KOPT-K1 (cell line): Measurements from ENCODE around the gene KCNK5.

Experiments
- H3K27ac ChIP-seq: fragments of 200-600 bp; sonication (generic); 2 replicates; pipeline ENCODE4 v1.5.1; 2016; ENCODE audit warnings: antibody characterized with exemption, mild to moderate bottlenecking, low read depth, low read length; ENCODE audit not compliant: poor library complexity, severe bottlenecking
- H3K36me3 ChIP-seq: fragments of 200-600 bp; sonication (generic); 2 replicates; pipeline ENCODE4 v1.5.1; 2017; ENCODE audit warnings: antibody characterized with exemption, mild to moderate bottlenecking, low read length, moderate library complexity; ENCODE audit not compliant: insufficient read depth
- H3K9me3 ChIP-seq: fragments of 200-600 bp; sonication (generic); 2 replicates; pipeline ENCODE4 v1.5.1; 2017; ENCODE audit warnings: antibody characterized with exemption, low read length, mild to moderate bottlenecking; ENCODE audit not compliant: insufficient read depth, poor library complexity, severe bottlenecking

Gene KCNK5

GRCh38 chr6:39214846-39215639, 14.2 kb downstream of the KCNK5 start:
- H3K27ac ChIP-seq = peak overlapping the region; percentile 9
- H3K36me3 ChIP-seq = peaks cover 60% of the 10 kb centered on the region
- no peaks in the 10 kb centered on the region for H3K9me3 ChIP-seq

GRCh38 chr6:39214120-39214813, 15.0 kb downstream of the KCNK5 start:
- H3K36me3 ChIP-seq = peaks cover 60% of the 10 kb centered on the region
- no peaks in the 10 kb centered on the region for H3K9me3 ChIP-seq
- H3K27ac ChIP-seq = no peak overlapping the region

GRCh38 chr6:39213195-39213920, 15.9 kb downstream of the KCNK5 start:
- Histone ChIP-seq H3K36me3 (peaks cover 53% of the 10 kb centered on the region), H3K9me3 (no peaks in the 10 kb centered on the region), H3K27ac (no peak overlapping the region)

GRCh38 chr6:39211183-39211582, 18.1 kb downstream of the KCNK5 start:
- no peaks in the 10 kb centered on the region for H3K9me3 ChIP-seq
- peak overlapping the region; percentile 71 for H3K27ac ChIP-seq
- H3K36me3 ChIP-seq = peaks cover 57% of the 10 kb centered on the region

- peaks cover 58% of the 10 kb centered on the region for H3K36me3 ChIP-seq
Measured at GRCh38 chr6:39210450-39210849, 18.8 kb downstream of the KCNK5 start.

GRCh38 chr6:39209911-39210310, 19.4 kb downstream of the KCNK5 start:
- Histone ChIP-seq H3K9me3 (no peaks in the 10 kb centered on the region), H3K36me3 (peaks cover 53% of the 10 kb centered on the region), H3K27ac (peak overlapping the region; percentile 71)

More at GRCh38 chr6:39210450-39210849, 18.8 kb downstream of the KCNK5 start:
- Histone ChIP-seq H3K27ac (peak overlapping the region; percentile 71), H3K9me3 (no peaks in the 10 kb centered on the region)

GRCh38 chr6:39209360-39209811, 19.9 kb downstream of the KCNK5 start:
- H3K9me3 ChIP-seq = no peaks in the 10 kb centered on the region
- H3K36me3 ChIP-seq = peaks cover 48% of the 10 kb centered on the region
- H3K27ac ChIP-seq = peak overlapping the region; percentile 71

GRCh38 chr6:39208223-39208739, 21.0 kb downstream of the KCNK5 start:
- Histone ChIP-seq H3K9me3 (no peaks in the 10 kb centered on the region), H3K36me3 (peaks cover 41% of the 10 kb centered on the region), H3K27ac (peak overlapping the region; percentile 71)

- Histone ChIP-seq H3K27ac (peak overlapping the region; percentile 71), H3K9me3 (no peaks in the 10 kb centered on the region), H3K36me3 (peaks cover 41% of the 10 kb centered on the region)
Measured at GRCh38 chr6:39207416-39208222, 21.7 kb downstream of the KCNK5 start.

- Histone ChIP-seq H3K36me3 (peaks cover 40% of the 10 kb centered on the region; the same call in 1 of the 2 replicates), H3K27ac (peak overlapping the region; percentile 9), H3K9me3 (no peaks in the 10 kb centered on the region)
Measured at GRCh38 chr6:39206250-39206721, 23.0 kb downstream of the KCNK5 start.

- no peaks in the 10 kb centered on the region for H3K9me3 ChIP-seq
- peak overlapping the region; percentile 20 for H3K27ac ChIP-seq
- H3K36me3 ChIP-seq = peaks cover 48% of the 10 kb centered on the region; the same call in 1 of the 2 replicates
Measured at GRCh38 chr6:39204646-39205244, 24.5 kb downstream of the KCNK5 start.

- Histone ChIP-seq H3K36me3 (peaks cover 48% of the 10 kb centered on the region; the same call in 1 of the 2 replicates), H3K9me3 (no peaks in the 10 kb centered on the region), H3K27ac (no peak overlapping the region)
Measured at GRCh38 chr6:39204160-39204495, 25.1 kb downstream of the KCNK5 start.

GRCh38 chr6:39203436-39204159, 25.7 kb downstream of the KCNK5 start:
- H3K27ac ChIP-seq = no peak overlapping the region

More at GRCh38 chr6:39203436-39204159, 25.7 kb downstream of the KCNK5 start:
- Histone ChIP-seq H3K9me3 (no peaks in the 10 kb centered on the region), H3K36me3 (peaks cover 48% of the 10 kb centered on the region; the same call in 1 of the 2 replicates)
